ENCODE results near the gene SIPA1L3. TPM values are rescaled to one million over a fixed set of nuclear protein-coding genes. Genes with fewer than 3 reads are reported as not detected.

The SIPA1L3 gene
- total and polyA plus RNA-seq, 10 of the 15 experiments (the other 5 are each of a cell fraction or from before 2014, with no cell fraction given): 0.24 to 66.2 (median 19.1) TPM

- TF ChIP-seq RELB (IDR thresholded peaks at IDR 0.05; ENCODE audit: low read depth) (no peak), CBX5 (IDR thresholded peaks at IDR 0.05; ENCODE audit: low read depth) (no peak), RAD21 (IDR thresholded peaks at IDR 0.05; ENCODE audit: insufficient read depth, low read depth, low read length) (no peak), POLR2AphosphoS2 (IDR thresholded peaks at IDR 0.05; ENCODE audit: low read depth, low read length) (no peak), TCF7 (IDR thresholded peaks at IDR 0.05; ENCODE audit: borderline replicate concordance) (no peak), YY1 (IDR thresholded peaks at IDR 0.05; ENCODE audit: low read depth, low read length) (no peak), ZNF207 (IDR thresholded peaks at IDR 0.05; ENCODE audit: borderline replicate concordance) (no peak), STAT1 (conservative IDR thresholded peaks at IDR 0.05) (no peak)
Observed at GRCh38 chr19:37963190-37963936, 56.4 kb downstream of the SIPA1L3 start (continued).

DNA sequence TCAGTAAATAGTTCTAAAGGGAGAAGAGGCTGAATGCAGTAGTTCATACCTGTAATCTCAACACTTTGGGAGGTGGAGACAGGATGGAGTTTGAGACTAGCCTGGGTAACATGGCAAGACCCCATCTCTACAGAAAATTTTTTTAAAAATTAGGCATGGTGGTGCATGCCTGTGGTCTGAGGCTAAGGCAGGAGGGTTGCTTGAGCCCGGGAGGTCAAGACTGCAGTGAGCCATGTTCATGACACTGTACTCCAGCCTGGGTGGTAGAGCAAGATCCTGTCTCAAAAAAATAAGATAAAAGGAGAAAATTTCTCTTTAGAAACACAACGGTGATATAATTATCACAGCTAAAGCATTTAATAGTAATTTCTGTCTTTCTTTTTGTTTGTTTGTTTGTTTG lies 57.1 kb downstream of the SIPA1L3 start:
- Histone ChIP-seq H3K27ac (ENCODE audit: control insufficient read depth, insufficient read depth) (peak overlapping the region; percentile 45; the same call in 1 of the 2 replicates), H3K4me3 (no peak overlapping the region), H2AFZ (ENCODE audit: control insufficient read depth, low read depth, low read length) (no peak overlapping the region), H4K20me1 (ENCODE audit: control insufficient read depth, insufficient read depth) (no peaks in the 10 kb centered on the region), H3K9me3 (replicated peaks; ENCODE audit: control insufficient read depth, insufficient read depth, low read length) (peaks cover 9% of the 10 kb centered on the region), H3K9ac (ENCODE audit: control insufficient read depth, insufficient read depth, low read length) (no peak overlapping the region), H3K4me2 (ENCODE audit: control insufficient read depth, insufficient read depth) (no peak overlapping the region), H3K36me3 (ENCODE audit: control insufficient read depth in 2 of 2, insufficient read depth in 2 of 2, low read length in 1 of 2) (peaks cover 5 to 9% of the 10 kb centered on the region in 2 experiments; a peak in 3 of 4 replicates), H3K79me2 (ENCODE audit: control insufficient read depth, insufficient read depth, low read length) (peaks cover 74% of the 10 kb centered on the region), H3K4me1 (ENCODE audit: control insufficient read depth, insufficient read depth, low read length) (peaks cover 39% of the 10 kb centered on the region), H3K27me3 (replicated peaks in 1 of 2; ENCODE audit: control insufficient read depth in 2 of 2, insufficient read depth in 2 of 2, low read length in 1 of 2) (no peaks in the 10 kb centered on the region)
- SMC1A ChIA-PET (ENCODE audit: uncharacterized antibody, unreplicated experiment): interaction anchor here (0.8 to 6.9 kb wide), 17 partner anchors 11 to 84 kb away, joined by 3 to 48 read pairs (median 5); partner anchors contain the start of genes SIPA1L3 and WDR87
- POLR2A ChIA-PET: interaction anchor here (0.8 to 4.9 kb wide), 9 partner anchors 10 to 84 kb away, joined by 3 to 47 read pairs (median 4); partner anchors contain the start of genes SIPA1L3 and WDR87
- CTCF ChIA-PET: interaction anchor here (0.8 to 2.3 kb wide), 12 partner anchors 11 to 62 kb away, joined by 3 to 16 read pairs (median 5); partner anchors contain the start of genes SIPA1L3 and WDR87
- FAIRE-seq (no peak), ATAC-seq (no peak), DNase-seq (ENCODE audit: low read depth, low spot score) (no peak)
- RAD21 ChIA-PET (ENCODE audit: unreplicated experiment): interaction anchor here (0.8 to 4.3 kb wide), 9 partner anchors 13 to 83 kb away, joined by 3 to 38 read pairs (median 10); partner anchors contain the start of genes SIPA1L3 and WDR87
- no TSS peak for BruUV-seq (replicated peaks)
- in situ Hi-C loops (cut with MboI): no loop called here
- intact Hi-C loops (cut with micrococcal nuclease; ENCODE audit: unreplicated experiment): loop anchor here (5.0 kb wide), 1 partner anchor 83 kb away; no protein-coding TSS in a partner anchor
- WGBS (ENCODE audit: insufficient coverage, insufficient replicate concordance, low lambda C conversion rate, missing lambda C conversion rate): 96% methylated on average over 2 of the region's 2 CpGs
- TF ChIP-seq, protein P1, sequence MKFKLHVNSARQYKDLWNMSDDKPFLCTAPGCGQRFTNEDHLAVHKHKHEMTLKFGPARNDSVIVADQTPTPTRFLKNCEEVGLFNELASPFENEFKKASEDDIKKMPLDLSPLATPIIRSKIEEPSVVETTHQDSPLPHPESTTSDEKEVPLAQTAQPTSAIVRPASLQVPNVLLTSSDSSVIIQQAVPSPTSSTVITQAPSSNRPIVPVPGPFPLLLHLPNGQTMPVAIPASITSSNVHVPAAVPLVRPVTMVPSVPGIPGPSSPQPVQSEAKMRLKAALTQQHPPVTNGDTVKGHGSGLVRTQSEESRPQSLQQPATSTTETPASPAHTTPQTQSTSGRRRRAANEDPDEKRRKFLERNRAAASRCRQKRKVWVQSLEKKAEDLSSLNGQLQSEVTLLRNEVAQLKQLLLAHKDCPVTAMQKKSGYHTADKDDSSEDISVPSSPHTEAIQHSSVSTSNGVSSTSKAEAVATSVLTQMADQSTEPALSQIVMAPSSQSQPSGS (IDR thresholded peaks at IDR 0.05; ENCODE audit: low read length): no peak
- no peak for TF ChIP-seq E4F1 (IDR thresholded peaks at IDR 0.05; ENCODE audit: borderline replicate concordance, partially characterized antibody)
- no peak for TF ChIP-seq TCF12 (IDR thresholded peaks at IDR 0.05; ENCODE audit: low read depth, low read length)
- no peak for TF ChIP-seq ZBTB11 (CRISPR knock-in tag; IDR thresholded peaks at IDR 0.05)

All from GM12878 (cell line).